ENCODE results near the gene CCNE1. TPM values are rescaled to one million over a fixed set of nuclear protein-coding genes. Genes with fewer than 3 reads are reported as not detected.

CCNE1 gene
- total and polyA plus RNA-seq, 2 donors from 2014 or later = 1.3 to 1.4 TPM

- TF ChIP-seq CTCF (IDR thresholded peaks at IDR 0.05; ENCODE audit: borderline replicate concordance, extremely low read depth, insufficient read depth) = no peak
- no peak for DNase-seq
- Histone ChIP-seq H3K27ac (ENCODE audit: low read depth in 2 of 2, low read length in 2 of 2) (no peak overlapping the region), H3K4me1 (ENCODE audit: control insufficient read depth in 2 of 3, insufficient read depth in 2 of 3, low read depth in 1 of 3, low read length in 3 of 3) (peaks cover 0 to 3% (median 0%) of the 10 kb centered on the region in 3 donors), H3K27me3 (ENCODE audit: control insufficient read depth, insufficient read depth, low read length) (no peaks in the 10 kb centered on the region), H3K9me3 (ENCODE audit: control insufficient read depth in 2 of 3, insufficient read depth in 1 of 3, low read length in 3 of 3) (no peaks in the 10 kb centered on the region), H3K4me3 (ENCODE audit: low read length in 3 of 3) (no peak overlapping the region), H3K36me3 (ENCODE audit: control insufficient read depth in 2 of 3, insufficient read depth in 3 of 3, low read length in 3 of 3) (no peaks in the 10 kb centered on the region), H3K9ac (ENCODE audit: low read length in 3 of 3) (no peak overlapping the region)
- intact Hi-C loops (cut with DNase I) = no loop called here
- no peak for FAIRE-seq
Observed at GRCh38 chr19:29850482-29850881, 38.7 kb downstream of the CCNE1 start.

GRCh38 chr19:29851769-29852521 lies 40.2 kb downstream of the CCNE1 start:
- FAIRE-seq = no peak

GRCh38 chr19:29854033-29854432 lies 42.2 kb downstream of the CCNE1 start:
- Histone ChIP-seq H3K27me3 (ENCODE audit: control insufficient read depth, insufficient read depth, low read length) (no peaks in the 10 kb centered on the region), H3K4me1 (ENCODE audit: control insufficient read depth in 2 of 3, insufficient read depth in 2 of 3, low read depth in 1 of 3, low read length in 3 of 3) (no peaks in the 10 kb centered on the region), H3K27ac (ENCODE audit: low read depth in 2 of 2, low read length in 2 of 2) (no peak overlapping the region), H3K4me3 (ENCODE audit: low read length in 3 of 3) (no peak overlapping the region), H3K36me3 (ENCODE audit: control insufficient read depth in 2 of 3, insufficient read depth in 3 of 3, low read length in 3 of 3) (no peaks in the 10 kb centered on the region), H3K9ac (ENCODE audit: low read length in 3 of 3) (no peak overlapping the region), H3K9me3 (ENCODE audit: control insufficient read depth in 2 of 3, insufficient read depth in 1 of 3, low read length in 3 of 3) (no peaks in the 10 kb centered on the region)
- no peak for TF ChIP-seq CTCF (IDR thresholded peaks at IDR 0.05; ENCODE audit: borderline replicate concordance, extremely low read depth, insufficient read depth)
- intact Hi-C loops (cut with DNase I) = no loop called here
- no peak for DNase-seq
- no peak for FAIRE-seq

More at GRCh38 chr19:29851769-29852521, 40.2 kb downstream of the CCNE1 start:
- Histone ChIP-seq H3K4me3 (ENCODE audit: low read length in 3 of 3) (no peak overlapping the region), H3K9me3 (ENCODE audit: control insufficient read depth in 2 of 3, insufficient read depth in 1 of 3, low read length in 3 of 3) (no peaks in the 10 kb centered on the region), H3K27ac (ENCODE audit: low read depth in 2 of 2, low read length in 2 of 2) (no peak overlapping the region), H3K4me1 (ENCODE audit: control insufficient read depth in 2 of 3, insufficient read depth in 2 of 3, low read depth in 1 of 3, low read length in 3 of 3) (no peaks in the 10 kb centered on the region), H3K27me3 (ENCODE audit: control insufficient read depth, insufficient read depth, low read length) (no peaks in the 10 kb centered on the region), H3K9ac (ENCODE audit: low read length in 3 of 3) (no peak overlapping the region), H3K36me3 (ENCODE audit: control insufficient read depth in 2 of 3, insufficient read depth in 3 of 3, low read length in 3 of 3) (no peaks in the 10 kb centered on the region)
- DNase-seq = no peak
- no peak for TF ChIP-seq CTCF (IDR thresholded peaks at IDR 0.05; ENCODE audit: borderline replicate concordance, extremely low read depth, insufficient read depth)
- intact Hi-C loops (cut with DNase I) = no loop called here
